Measurements from ENCODE around the gene FGF7. TPM values are rescaled to one million over a fixed set of nuclear protein-coding genes. Genes with fewer than 3 reads are reported as not detected.
"Not testable (repeated sequence)": the region's sequence is repeated elsewhere in the genome, so short reads cannot be mapped to it uniquely, and the experiment has no call there.

FGF7 gene
- polyA plus RNA-seq, 1 experiment = 12.7 TPM

GRCh38 chr15:49472338-49472737 lies 49.3 kb downstream of the FGF7 start:
- H3K36me3 ChIP-seq (ENCODE audit: control insufficient read depth, insufficient read depth, low read length) = no peaks in the 10 kb centered on the region
- H3K4me3 ChIP-seq (ENCODE audit: low read depth, low read length) = no peak overlapping the region
- no peaks in the 10 kb centered on the region for H3K27me3 ChIP-seq (ENCODE audit: control insufficient read depth, insufficient read depth, low read length)
- CTCF ChIA-PET = interaction anchor here (0.6 to 1.1 kb wide), 3 partner anchors 60 to 353 kb away, joined by 3 to 5 read pairs (median 4); partner anchors contain the start of genes DTWD1 and FAM227B
- POLR2A ChIA-PET = interaction anchor here (0.6 kb wide), 1 partner anchor 12 kb away, joined by 4 read pairs; no protein-coding TSS in a partner anchor
- TF ChIP-seq CTCF (IDR thresholded peaks at IDR 0.05; ENCODE audit: insufficient read depth, low read depth, low read length) = no peak
- DNase-seq (ENCODE audit: low read depth) = no peak

- Histone ChIP-seq H3K4me3 (ENCODE audit: low read depth, low read length) (no peak overlapping the region), H3K27me3 (ENCODE audit: control insufficient read depth, insufficient read depth, low read length) (no peaks in the 10 kb centered on the region), H3K36me3 (ENCODE audit: control insufficient read depth, insufficient read depth, low read length) (no peaks in the 10 kb centered on the region)
- TF ChIP-seq CTCF (IDR thresholded peaks at IDR 0.05; ENCODE audit: insufficient read depth, low read depth, low read length) = no peak
- ChIA-PET CTCF (no interaction called here), POLR2A (no interaction called here)
- no peak for DNase-seq (ENCODE audit: low read depth)
Observed at GRCh38 chr15:49473031-49473430, 50.0 kb downstream of the FGF7 start.

- H3K4me3 ChIP-seq (ENCODE audit: low read depth, low read length); H3K27me3 ChIP-seq (ENCODE audit: control insufficient read depth, insufficient read depth, low read length); DNase-seq (ENCODE audit: low read depth); CTCF ChIA-PET; H3K36me3 ChIP-seq (ENCODE audit: control insufficient read depth, insufficient read depth, low read length); POLR2A ChIA-PET: not testable (repeated sequence)
Observed at GRCh38 chr15:49478021-49478420, 55.0 kb downstream of the FGF7 start.

GRCh38 chr15:49478982-49479381 lies 55.9 kb downstream of the FGF7 start:
- POLR2A ChIA-PET, CTCF ChIA-PET: not testable (repeated sequence)

GRCh38 chr15:49485401-49485800 lies 62.4 kb downstream of the FGF7 start:
- H3K4me3 ChIP-seq (ENCODE audit: low read depth, low read length); H3K27me3 ChIP-seq (ENCODE audit: control insufficient read depth, insufficient read depth, low read length); H3K36me3 ChIP-seq (ENCODE audit: control insufficient read depth, insufficient read depth, low read length); POLR2A ChIA-PET; DNase-seq (ENCODE audit: low read depth); CTCF ChIA-PET: not testable (repeated sequence)

More at GRCh38 chr15:49478982-49479381, 55.9 kb downstream of the FGF7 start:
- H3K4me3 ChIP-seq (ENCODE audit: low read depth, low read length); H3K36me3 ChIP-seq (ENCODE audit: control insufficient read depth, insufficient read depth, low read length); DNase-seq (ENCODE audit: low read depth); H3K27me3 ChIP-seq (ENCODE audit: control insufficient read depth, insufficient read depth, low read length): not testable (repeated sequence)

- H3K36me3 ChIP-seq (ENCODE audit: control insufficient read depth, insufficient read depth, low read length) = no peaks in the 10 kb centered on the region
- ChIA-PET CTCF (interaction anchor here (1.0 to 1.2 kb wide), 2 partner anchors 20 to 68 kb away, joined by 4 to 5 read pairs; partner anchors contain the start of gene FGF7), POLR2A (interaction anchor here (0.7 kb wide), 1 partner anchor 138 kb away, joined by 3 read pairs; no protein-coding TSS in a partner anchor)
- DNase-seq (ENCODE audit: low read depth) = no peak
- TF ChIP-seq CTCF (IDR thresholded peaks at IDR 0.05; ENCODE audit: insufficient read depth, low read depth, low read length) = no peak
- H3K27me3 ChIP-seq (ENCODE audit: control insufficient read depth, insufficient read depth, low read length) = no peaks in the 10 kb centered on the region
- H3K4me3 ChIP-seq (ENCODE audit: low read depth, low read length) = no peak overlapping the region
Observed at GRCh38 chr15:49490966-49491365, 67.9 kb downstream of the FGF7 start.

- CTCF ChIA-PET = no interaction called here
- POLR2A ChIA-PET = interaction anchor here (1.0 kb wide), 1 partner anchor 371 kb away, joined by 4 read pairs; no protein-coding TSS in a partner anchor
- no peaks in the 10 kb centered on the region for H3K36me3 ChIP-seq (ENCODE audit: control insufficient read depth, insufficient read depth, low read length)
- H3K4me3 ChIP-seq (ENCODE audit: low read depth, low read length) = no peak overlapping the region
- TF ChIP-seq CTCF (IDR thresholded peaks at IDR 0.05; ENCODE audit: insufficient read depth, low read depth, low read length) = no peak
- no peaks in the 10 kb centered on the region for H3K27me3 ChIP-seq (ENCODE audit: control insufficient read depth, insufficient read depth, low read length)
- no peak for DNase-seq (ENCODE audit: low read depth)
Observed at GRCh38 chr15:49492151-49492550, 69.1 kb downstream of the FGF7 start.

All from BJ (cell line).